Measurements from ENCODE around the gene CHPF.
A peak's percentile ranks its signal among the peaks of the same experiment; 100 is the strongest.

CHPF gene, protein sequence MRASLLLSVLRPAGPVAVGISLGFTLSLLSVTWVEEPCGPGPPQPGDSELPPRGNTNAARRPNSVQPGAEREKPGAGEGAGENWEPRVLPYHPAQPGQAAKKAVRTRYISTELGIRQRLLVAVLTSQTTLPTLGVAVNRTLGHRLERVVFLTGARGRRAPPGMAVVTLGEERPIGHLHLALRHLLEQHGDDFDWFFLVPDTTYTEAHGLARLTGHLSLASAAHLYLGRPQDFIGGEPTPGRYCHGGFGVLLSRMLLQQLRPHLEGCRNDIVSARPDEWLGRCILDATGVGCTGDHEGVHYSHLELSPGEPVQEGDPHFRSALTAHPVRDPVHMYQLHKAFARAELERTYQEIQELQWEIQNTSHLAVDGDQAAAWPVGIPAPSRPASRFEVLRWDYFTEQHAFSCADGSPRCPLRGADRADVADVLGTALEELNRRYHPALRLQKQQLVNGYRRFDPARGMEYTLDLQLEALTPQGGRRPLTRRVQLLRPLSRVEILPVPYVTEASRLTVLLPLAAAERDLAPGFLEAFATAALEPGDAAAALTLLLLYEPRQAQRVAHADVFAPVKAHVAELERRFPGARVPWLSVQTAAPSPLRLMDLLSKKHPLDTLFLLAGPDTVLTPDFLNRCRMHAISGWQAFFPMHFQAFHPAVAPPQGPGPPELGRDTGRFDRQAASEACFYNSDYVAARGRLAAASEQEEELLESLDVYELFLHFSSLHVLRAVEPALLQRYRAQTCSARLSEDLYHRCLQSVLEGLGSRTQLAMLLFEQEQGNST

DNA sequence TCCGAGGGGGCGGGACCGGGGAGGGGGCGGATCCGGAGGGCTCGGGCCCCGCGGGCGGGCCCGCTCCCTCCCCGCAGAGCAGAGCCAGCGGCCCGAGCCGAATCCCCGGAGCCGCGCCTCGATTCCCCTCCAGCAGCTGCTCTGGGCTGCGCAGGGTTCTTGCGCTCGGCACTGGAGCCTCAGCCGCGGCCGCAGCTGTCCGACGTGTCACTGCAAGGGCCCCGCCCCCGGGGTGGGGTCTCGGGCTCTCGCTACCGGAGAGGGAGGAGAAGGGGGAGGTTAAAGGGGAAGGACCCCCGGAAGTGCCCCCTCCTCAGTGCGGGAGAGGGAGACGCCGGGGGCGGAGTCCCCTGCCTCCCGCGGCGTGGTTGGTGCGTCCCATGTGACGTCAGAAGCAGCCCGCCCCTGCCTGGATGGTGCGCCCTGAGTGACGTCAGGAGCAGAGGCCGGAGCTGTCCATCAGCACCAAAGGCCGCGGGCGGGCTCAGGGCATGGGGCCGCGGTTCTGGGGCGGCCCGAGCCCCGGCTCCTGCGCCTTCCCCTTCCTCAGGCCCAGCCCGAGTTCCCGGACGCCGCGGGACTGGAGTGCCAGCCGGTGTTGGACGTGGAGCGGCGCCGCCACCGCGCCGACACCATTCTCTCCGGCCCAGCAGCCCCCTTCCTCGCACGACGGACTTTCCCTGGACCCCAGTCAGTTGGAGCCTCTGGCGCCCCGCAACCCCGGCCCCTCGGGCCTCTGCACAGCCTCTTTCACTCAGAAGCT, at the start of gene CHPF, which contains the start of gene TMEM198:
Gene CHPF, minus strand, starts transcription at position 214 of the 763 bp plus-strand sequence. CDS start 271 bp downstream, outside the sequence.
Gene TMEM198, plus strand, starts transcription at position 433 of the 763 bp plus-strand sequence. CDS start 700 bp downstream, outside the sequence.
- peak within 1 kb of the TSS; percentile 14 to 90 (median 83) for H3K27ac ChIP-seq
- peak within 1 kb of the TSS; percentile 58 to 91 (median 73) for H3K4me3 ChIP-seq

DNA sequence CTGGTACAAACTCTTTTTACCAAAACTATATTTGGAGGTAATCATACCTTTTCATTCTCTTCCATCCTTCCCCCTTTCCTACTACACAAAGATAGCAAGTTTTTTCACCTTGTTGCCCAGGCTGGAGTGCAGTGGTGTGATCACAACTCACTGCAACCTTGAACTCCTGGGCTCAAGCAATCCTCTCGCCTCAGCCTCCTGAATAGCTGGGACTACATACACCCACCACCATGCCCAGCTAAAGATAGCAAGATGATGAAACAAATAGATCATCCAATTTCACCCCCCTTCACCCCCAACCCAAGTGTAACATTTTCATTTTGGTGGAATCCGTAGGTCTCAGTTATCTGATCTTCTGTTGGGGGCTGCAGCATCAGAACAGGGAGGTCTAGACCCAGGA, 49.5 kb upstream of the CHPF start:
- no peak overlapping the region for H3K27ac ChIP-seq
- H3K4me3 ChIP-seq = no peak overlapping the region

DNA sequence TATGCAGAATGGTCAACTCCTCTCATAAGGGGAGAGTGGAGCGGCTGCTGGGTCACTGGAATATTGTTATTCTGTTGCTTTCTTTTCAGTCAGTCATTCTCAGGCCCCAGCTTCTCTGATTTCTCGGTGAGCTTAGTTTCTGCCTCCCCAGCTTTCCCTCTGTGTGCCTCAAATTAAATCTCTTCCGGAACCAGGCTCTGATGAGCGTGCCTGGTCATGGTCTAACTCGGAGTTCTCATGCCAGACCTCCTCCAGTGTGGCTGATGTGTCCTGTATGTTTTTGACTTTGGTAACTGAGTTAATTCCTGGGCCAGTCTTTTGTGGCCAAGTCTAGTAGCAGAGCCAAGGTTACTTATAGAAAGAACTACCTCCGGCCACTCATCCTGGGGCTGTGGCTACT, 49.1 kb upstream of the CHPF start:
- H3K4me3 ChIP-seq = no peak overlapping the region
- H3K27ac ChIP-seq = no peak overlapping the region

DNA sequence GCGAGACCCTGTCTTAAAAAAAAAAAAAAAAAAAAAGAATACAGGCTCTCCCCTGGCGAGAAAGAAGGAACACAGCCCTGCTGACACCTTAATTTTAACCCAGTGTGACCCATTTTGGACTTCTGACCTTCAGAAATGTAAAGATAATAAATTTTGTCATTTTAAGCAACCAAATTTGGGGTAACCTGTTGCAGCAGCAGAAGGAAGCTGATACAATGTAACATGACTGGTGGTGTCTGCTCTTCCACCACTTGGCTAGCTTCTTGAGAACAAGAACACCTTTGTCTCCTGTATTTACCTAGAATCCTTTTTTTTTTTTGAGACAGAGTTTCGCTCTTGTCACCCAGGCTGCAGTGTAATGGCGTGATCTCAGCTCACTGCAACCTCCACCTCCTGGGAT, 47.5 kb upstream of the CHPF start:
- Histone ChIP-seq H3K27ac (no peak overlapping the region), H3K4me3 (no peak overlapping the region)

DNA sequence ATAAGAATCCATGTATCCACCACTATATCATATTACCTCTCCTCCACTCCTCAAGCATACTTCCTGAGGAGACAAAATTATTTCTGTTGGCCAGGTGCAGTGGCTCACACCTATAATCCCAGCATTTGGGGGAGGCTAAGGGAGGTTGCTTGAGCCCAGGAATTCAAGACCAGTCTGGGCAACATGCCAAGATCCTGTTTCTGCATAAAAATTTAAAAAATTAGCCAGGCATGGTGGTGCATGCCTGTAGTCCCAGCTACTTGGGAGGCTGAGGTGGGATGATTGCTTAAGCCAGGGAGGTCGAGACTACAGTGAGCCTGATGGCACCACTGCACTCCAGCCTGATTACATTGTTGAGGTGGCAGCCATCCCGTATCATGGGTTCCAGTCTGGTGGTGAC, 37.7 kb upstream of the CHPF start:
- H3K4me3 ChIP-seq = no peak overlapping the region
- H3K27ac ChIP-seq = no peak overlapping the region

DNA sequence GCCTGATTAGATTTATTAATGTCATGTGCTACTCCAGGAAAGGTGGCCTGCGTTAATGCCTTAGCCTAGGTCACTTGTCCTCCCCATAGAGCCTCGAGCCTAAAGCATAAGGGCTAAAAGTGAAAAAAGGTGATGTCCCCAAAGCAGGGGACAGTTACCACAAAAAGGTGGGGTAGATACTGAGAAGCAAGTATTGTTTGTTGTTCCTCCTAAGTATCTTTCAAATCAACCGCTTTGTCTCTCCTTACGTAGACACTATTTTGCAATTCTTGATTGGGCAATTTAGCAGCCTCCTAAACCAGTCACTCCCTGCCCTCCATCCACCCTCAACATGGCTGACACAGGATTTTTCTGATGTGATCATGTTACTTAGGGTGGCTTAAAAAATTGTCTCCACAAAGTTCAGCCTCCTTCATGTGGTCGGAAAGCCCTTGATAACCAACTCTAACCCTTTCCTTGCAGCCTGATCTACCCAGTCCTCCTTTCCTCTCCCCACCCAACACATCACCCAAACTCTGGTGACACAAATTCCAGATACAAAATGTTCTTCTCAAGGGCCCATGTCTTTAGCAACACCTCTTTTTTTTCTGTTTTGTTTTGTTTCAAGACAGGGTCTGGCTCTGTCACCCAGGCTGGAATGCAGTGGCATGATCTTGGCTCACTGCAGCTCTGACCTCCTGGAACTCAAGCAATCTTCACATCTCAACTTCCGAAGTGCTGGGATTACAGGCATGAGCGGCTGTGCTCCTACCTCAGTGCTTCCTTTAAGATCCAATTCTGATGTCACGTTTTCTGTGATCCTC, 35.4 kb upstream of the CHPF start:
- Histone ChIP-seq H3K4me3 (no peak overlapping the region), H3K27ac (no peak overlapping the region)

DNA sequence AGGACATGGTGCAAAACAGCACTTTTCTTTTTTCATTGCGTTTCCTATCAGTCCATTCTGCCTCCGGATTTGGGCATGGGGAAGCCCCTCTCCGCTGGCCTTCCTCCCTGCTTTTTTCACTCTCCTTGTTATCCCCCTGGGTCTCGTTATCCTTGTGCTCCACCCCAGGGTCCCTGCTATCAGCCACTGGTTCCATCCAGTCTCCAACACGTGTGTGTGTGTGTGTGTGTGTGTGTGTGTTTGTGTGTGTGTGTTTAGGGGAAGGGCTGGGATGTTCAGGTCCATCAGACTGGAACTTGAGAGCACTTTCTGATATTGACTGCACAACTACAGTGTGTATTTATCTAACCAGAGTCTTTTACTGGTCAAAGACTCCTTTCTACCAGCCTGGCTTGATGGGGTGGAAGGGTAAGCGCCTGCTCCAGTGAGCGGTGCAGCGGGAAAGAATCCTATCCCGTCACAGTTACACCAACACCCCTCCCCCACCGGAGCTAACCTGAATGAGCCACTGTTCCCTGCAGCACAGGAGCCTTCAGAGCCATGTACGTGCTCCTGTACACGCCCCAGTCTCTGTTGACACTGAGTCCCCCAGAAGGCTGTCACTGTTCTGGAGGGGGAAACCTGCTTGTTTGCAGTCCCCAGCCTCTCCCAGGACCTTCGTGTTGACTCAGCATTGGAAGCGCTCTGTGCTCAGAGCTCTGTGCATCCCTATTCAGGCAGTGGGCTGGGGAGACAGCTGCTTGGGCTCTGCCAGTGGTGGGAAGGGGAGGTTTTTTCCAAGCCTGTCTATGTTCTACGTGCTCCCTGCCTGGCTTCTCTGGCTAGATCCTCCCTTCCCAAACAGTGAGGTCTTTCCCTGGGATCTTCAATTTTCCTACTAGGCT, 33.1 kb upstream of the CHPF start:
- Histone ChIP-seq H3K4me3 (no peak overlapping the region), H3K27ac (no peak overlapping the region)

DNA sequence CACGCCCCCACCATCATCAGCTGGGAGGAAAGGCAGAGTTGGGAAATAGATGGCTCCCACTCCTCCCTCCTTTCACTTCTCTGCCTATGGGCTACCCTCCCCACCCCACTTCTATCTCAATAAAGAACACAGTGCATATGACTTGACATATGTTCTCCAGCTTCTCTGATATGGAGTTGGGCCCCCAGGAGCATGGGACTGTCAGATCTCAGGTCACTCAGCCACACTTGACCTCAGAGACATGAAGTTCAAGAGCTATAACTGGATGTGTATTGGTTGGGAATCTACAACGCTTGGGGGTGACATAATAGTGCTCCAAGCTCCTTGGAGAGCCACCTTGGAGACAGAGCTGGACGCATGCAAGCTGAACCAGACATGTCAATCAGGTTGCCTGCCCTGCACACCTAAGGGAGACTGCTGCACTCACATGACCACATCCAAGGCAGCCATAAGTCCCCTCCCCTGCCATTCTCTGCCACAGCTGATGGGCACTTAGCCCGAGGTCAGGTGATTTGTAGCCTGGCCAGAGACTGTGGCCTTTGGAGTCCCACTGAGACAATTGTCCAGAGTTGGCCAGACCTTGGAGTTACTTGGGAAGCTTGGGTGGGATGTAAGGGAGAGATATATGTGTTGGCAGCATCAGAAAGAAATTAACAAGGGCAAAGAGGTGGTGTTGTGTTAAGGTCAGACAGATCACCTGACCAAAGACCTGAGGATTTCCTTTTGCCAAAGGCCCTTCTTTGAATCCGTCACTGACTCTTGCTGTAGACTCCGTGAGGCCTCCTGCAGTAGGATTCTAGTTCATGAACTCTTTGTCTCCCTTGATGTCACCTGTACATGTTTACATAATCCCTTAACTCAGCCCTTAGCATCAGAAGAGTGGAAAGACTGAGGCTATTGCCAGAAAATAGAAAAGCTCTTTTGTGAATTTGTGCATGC, 32.2 kb upstream of the CHPF start:
- Histone ChIP-seq H3K4me3 (no peak overlapping the region), H3K27ac (no peak overlapping the region)

DNA sequence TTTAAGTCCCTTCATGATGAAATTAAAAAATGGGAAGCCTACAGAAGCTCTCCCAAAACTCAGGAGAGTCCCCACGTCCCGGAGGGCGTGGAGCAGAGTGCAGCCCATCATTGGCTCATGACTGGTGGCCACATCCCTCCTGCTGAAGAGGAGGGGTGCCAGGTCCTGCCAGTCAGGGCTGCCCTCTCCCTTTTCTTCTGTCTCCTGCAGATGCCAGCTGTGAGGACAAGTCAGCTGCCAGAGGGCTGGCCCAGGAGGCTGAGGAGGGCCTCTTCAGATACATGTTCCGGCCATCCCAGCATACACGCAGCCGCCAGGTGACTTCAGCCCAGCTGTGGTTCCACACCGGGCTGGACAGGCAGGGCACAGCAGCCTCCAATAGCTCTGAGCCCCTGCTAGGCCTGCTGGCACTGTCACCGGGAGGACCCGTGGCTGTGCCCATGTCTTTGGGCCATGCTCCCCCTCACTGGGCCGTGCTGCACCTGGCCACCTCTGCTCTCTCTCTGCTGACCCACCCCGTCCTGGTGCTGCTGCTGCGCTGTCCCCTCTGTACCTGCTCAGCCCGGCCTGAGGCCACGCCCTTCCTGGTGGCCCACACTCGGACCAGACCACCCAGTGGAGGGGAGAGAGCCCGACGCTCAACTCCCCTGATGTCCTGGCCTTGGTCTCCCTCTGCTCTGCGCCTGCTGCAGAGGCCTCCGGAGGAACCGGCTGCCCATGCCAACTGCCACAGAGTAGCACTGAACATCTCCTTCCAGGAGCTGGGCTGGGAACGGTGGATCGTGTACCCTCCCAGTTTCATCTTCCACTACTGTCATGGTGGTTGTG, 31.1 kb upstream of the CHPF start:
- no peak overlapping the region for H3K4me3 ChIP-seq
- H3K27ac ChIP-seq = no peak overlapping the region

DNA sequence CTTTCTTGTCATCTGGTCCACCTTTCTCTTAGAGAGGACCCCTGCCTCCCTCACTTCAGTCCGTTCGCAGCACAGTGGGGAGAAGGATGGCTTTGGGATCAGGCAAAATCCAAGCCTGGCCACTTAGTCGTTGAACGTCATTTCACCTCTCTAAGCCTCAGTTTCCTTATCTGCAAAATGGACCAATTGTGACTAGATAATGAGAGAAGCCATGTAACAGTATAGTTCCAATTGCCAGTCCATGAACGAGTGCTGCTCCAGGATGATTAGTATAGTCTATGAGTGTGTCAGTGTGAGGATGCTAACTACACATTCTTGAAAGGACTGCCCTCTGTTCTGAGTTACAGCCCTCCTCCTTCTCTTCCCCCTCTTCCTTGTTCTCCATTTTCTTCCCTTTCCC, 29.6 kb upstream of the CHPF start:
- no peak overlapping the region for H3K27ac ChIP-seq
- H3K4me3 ChIP-seq = no peak overlapping the region

DNA sequence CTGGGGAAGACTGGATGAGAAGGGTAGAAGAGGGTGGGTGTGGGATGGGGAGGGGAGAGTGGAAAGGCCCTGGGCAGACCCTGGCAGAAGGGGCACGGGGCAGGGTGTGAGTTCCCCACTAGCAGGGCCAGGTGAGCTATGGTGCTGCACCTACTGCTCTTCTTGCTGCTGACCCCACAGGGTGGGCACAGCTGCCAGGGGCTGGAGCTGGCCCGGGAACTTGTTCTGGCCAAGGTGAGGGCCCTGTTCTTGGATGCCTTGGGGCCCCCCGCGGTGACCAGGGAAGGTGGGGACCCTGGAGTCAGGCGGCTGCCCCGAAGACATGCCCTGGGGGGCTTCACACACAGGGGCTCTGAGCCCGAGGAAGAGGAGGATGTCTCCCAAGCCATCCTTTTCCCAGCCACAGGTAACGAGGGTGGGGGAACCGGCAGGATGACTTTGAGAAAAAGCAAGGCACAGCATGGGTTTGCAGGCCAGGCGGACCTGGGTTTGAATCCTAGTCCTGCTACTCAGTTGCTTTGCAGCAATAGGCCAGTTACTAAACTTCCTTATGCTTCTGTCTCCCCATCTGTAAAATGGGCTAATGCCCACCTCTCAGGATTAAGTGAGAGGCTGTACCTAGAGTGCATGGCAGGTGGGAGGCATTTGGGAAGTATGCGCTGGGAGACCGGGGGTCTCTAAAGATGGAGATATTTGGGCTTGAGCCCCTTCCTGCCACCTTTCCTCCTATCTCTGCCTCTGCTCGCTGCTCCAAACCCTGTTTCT, 28.8 kb upstream of the CHPF start, which contains the start of gene INHA:
Gene INHA, plus strand, starts transcription at position 74 of the 765 bp plus-strand sequence. Its CDS starts 65 bp downstream, at position 139.
- Histone ChIP-seq H3K27ac (peak within 1 kb of the TSS; percentile 46 to 89 (median 80)), H3K4me3 (peak within 1 kb of the TSS; percentile 51 to 74 (median 56))

DNA sequence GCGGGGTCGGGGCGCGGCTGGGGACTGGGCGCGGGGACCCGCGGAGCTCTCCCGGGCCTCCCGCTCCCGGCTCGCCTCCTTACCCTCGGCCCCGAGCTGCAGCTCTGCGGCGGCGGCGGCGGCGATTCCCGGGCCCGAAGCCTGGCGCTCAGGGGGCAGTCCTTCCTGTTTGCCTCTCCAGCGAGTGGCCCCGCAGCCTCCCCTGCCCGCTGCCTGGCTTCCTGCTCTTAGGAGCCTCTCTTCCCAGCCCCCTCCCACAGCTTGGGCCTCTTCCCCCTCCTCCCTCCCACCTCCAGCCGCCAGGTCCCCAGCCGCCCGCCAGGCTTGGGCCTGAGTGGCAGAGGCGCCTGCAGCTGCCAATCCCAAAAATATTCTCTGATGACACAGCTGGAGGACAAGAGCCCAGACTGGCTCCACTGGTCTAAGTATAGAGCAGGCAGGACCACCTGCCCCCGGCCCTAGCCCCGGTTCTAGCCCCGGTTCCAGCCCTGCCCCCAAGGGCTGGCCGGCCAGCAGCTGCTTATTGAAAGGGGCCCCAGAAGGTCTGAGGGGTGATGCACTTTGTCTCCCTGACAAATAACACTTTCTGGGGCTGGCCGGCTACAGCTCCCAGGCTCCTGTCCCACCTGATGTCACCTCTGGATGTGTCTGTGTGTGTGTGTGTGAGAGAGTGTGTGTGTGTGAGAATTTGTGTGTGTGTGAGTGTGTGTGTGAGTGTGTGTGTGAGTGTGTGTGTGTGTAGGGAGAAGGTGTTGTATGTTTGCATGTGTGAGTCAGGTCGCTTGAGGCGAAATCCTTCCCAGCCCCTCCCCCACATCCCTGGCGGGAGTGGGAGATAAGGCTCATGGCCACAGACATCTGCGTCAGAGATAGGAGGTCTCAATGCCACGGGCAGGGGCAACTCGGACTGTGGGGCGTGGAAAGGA, 28.0 kb upstream of the CHPF start, which contains the start of gene OBSL1:
Gene OBSL1, minus strand, starts transcription at position 229 of the 926 bp plus-strand sequence. CDS start 307 bp downstream, outside the sequence.
- Histone ChIP-seq H3K4me3 (peak within 1 kb of the TSS; percentile 51 to 74 (median 56)), H3K27ac (peak within 1 kb of the TSS; percentile 46 to 89 (median 80))

DNA sequence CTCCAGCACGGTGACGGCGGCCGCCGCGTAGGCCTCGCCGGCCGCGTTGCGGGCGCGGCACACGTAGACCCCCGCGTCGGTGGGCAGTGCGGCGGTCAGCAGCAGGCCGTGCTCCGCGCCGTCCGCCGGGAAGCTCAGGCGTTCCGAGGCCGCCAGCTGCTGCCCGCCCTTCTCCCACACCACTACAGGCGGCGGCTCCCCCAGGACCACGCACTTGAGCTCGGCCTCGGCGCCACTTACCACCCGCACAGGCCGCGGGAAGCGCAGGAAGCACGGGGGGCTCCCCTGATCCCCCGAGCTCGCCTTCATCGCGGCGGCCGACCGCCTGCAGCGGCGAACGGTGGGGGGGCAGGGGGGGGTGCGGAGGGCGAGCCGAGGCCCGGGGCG, 27.3 kb upstream of the CHPF start:
- Histone ChIP-seq H3K4me3 (peak overlapping the region; percentile 51 to 74 (median 56)), H3K27ac (peak overlapping the region; percentile 46 to 89 (median 80))

DNA sequence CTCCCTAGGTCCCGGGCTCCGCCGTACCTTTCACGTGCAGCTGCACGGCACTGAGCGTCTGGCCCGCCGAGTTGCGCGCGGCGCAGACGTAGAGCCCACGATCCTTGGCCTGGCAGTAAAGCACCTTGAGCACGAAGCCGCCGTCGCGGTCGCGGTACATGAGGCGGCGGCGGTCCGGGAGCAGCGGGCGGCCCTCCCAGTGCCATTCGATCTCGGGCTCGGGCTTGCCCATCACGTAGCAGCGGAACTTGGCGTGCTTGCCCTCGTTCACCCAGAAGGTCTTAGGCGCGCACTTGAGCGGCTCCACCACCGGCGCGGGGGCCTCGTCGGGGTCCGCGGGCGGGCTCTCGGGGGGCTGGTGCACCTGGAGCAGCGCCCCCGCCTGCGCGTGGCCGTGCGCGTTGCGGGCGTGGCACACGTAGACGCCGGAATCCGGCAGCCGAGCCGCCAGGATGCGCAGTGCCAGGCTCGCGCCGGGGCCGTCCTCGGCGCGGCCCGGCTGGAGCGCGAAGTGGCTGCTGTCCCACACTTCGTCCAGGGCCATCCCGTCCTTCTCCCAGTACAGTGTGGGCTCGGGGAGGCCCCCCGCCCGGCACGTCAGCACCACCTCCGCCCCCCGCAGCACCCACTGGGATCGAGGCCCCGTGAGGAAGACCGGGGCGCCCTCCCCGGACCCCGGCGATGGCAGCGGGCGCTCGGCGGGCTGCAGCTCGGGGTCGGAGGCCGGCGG, 26.8 kb upstream of the CHPF start:
- peak overlapping the region; percentile 51 to 74 (median 56) for H3K4me3 ChIP-seq
- peak overlapping the region; percentile 46 to 89 (median 80) for H3K27ac ChIP-seq

Measured in skin epidermis (tissue), 12 donors.